HG02970 (cell line): Measurements from ENCODE around the gene PCDHAC2.

Experiments
- ATAC-seq: cut with Tn5 transposase; IDR thresholded peaks from one replicate; pipeline ENCODE4 v1.9.1; 2021; ENCODE audit warnings: mild to moderate bottlenecking, moderate library complexity, moderate number of reproducible peaks; ENCODE audit not compliant: unreplicated experiment, low FRiP score

PCDHAC2 gene, protein sequence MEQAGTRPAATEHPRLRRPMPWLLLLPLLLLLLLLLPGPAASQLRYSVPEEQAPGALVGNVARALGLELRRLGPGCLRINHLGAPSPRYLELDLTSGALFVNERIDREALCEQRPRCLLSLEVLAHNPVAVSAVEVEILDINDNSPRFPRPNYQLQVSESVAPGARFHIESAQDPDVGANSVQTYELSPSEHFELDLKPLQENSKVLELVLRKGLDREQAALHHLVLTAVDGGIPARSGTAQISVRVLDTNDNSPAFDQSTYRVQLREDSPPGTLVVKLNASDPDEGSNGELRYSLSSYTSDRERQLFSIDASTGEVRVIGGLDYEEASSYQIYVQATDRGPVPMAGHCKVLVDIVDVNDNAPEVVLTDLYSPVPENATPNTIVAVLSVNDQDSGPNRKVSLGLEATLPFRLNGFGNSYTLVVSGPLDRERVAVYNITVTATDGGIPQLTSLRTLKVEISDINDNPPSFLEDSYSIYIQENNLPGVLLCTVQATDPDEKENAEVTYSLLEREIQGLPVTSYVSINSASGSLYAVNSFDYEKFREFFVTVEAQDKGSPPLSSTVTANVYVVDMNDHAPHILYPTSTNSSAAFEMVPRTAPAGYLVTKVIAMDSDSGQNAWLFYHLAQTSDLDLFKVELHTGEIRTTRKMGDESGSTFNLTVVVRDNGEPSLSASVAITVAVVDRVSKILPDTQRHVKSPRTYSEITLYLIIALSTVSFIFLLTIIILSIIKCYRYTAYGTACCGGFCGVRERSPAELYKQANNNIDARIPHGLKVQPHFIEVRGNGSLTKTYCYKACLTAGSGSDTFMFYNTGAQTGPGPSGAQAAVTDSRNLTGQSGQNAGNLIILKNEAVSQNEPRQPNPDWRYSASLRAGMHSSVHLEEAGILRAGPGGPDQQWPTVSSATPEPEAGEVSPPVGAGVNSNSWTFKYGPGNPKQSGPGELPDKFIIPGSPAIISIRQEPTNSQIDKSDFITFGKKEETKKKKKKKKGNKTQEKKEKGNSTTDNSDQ

DNA sequence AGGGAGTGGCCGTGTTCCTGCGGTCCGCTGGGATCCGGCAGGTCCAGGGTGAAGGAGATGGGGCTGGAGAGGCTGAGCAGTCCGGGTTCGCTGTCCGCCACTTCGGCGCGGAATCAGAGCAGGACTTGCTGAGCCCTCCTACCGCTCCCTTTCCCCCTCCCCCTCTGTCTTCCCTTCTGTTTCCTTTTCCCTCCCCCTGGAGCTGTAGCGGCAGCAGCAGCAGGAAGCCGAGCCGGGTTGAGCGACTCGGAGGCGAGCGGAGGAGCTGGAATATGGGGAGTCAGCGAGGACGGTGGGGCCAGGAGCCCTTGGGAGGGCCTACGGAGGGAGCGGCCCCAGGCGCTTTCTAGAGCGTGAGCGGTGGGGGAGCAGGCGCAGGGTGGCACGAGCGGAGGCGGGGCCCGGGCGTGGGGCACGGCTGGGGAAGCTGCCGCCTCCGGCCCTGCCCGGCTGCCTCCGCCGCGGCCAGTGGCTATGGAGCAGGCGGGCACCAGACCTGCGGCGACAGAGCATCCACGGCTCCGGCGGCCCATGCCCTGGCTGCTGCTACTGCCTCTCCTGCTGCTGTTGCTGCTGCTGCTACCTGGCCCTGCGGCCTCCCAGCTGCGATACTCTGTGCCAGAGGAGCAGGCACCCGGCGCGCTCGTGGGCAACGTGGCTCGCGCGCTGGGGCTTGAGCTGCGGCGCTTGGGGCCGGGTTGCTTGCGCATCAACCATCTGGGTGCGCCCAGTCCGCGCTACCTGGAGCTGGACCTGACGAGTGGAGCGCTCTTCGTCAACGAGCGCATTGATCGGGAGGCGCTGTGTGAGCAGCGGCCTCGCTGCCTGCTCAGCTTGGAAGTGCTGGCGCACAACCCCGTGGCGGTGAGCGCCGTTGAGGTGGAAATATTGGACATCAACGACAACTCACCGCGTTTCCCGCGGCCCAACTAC is at the start of gene PCDHAC2:
TSS of gene PCDHAC2 (plus strand) at position 184 of the 933 bp plus-strand sequence. CDS start at position 475, 291 bp downstream.
- no peak for ATAC-seq

DNA sequence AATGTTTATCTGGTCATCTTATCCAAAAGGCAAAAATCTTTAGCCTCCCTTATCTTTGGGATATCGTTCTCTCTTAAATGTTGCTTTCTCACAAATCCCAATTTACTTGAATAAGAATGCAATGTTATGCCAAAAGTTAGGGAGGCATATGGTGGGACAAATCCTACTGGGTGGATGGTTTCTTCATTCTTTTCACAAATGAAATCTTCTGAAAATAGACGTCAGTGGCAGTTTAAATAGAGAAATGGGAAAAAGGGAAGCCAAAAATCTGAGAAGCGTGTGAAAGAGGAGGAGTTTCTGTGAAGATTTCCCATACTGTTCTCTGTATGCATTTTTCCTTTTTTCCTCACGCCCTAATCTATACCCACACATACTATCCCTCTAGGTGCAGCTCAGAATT is 42.7 kb upstream of the PCDHAC2 start:
- ATAC-seq: no peak

DNA sequence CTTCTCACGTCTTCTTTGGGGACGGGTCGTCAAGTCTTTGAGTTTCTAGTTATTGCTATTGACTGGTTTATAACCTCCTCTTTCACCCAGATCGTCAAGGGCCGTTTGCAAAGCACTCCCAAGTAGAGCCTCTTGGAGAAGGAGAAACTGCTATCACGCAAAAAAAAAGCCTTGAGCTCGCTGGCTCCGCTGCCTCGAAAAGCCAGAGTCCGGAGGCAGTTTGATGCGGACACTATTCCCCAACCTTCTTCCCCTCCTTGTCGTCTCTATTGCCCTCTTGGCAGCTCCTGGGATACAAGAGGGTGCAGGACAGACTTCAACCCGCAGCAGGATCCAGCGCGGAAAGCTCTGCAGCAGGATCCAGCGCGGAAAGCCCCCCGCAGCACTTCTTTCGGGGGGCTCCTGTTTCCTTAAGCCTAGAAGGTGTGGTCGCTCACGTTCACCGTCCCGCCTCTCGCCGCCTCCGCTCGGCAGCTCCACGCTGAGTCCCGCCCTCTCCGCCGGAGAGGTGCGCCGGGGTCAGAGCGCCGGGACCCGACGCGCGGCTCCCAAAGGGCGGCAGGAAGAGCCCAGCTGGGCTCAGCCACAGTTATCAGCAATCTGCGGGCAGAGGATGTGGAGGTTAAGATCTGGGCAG is 40.4 kb upstream of the PCDHAC2 start, which contains the start of gene PCDHAC1:
TSS of gene PCDHAC1 (plus strand) at position 494 of the 637 bp plus-strand sequence. CDS start 594 bp downstream, outside the sequence.
- ATAC-seq: no peak

DNA sequence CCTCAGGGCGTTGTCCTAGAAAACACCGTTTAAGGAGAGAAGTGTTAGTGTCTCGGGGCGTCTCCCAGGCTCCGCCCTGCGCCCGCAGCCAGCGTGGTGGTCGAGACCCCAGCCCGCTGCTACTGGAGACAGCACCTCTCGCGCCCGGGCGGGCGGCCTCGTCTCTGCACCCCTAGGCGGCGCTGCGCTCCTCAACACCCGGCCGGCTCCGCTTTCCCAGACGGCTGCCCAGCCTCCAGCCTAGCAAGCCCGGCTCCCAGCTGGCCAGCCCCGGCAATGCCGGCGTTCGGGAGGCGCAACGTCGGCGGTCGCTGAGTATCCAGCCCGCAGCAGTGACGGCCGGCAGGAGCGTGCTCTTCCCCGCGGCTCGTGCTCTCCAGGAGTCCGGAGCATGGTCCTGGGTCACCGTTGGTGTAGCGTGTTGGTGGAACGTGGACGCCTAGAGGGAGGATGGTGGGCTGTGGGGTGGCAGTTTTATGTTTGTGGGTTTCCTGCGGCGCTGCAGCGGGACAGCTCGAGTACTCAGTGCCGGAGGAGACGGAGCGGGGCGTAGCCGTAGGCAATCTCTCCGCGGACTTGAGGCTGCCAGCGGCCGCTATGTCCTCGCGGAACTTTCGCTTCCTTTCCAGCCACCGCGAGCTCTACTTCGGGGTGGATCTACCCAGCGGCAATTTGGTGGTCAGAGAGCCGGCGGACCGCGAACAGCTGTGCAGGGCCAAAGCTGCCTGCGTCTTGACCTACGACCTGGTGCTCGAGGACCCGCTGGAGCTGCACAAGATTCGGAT is 39.6 kb upstream of the PCDHAC2 start:
- no peak for ATAC-seq

DNA sequence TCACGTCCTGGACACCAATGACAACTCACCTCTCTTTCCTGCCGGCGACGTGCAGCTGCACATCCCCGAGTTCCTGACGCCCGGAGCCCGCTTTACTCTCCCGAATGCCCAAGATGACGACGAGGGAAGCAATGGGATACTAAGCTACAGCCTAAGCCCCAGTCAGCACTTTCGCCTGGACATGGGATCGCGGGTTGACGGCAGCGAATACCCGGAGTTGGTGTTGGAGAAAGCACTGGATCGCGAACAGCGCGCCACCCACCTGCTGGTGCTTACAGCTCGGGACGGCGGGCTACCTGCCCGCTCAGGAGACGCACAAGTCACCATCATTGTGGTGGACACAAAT is 39.1 kb upstream of the PCDHAC2 start:
- no peak for ATAC-seq

DNA sequence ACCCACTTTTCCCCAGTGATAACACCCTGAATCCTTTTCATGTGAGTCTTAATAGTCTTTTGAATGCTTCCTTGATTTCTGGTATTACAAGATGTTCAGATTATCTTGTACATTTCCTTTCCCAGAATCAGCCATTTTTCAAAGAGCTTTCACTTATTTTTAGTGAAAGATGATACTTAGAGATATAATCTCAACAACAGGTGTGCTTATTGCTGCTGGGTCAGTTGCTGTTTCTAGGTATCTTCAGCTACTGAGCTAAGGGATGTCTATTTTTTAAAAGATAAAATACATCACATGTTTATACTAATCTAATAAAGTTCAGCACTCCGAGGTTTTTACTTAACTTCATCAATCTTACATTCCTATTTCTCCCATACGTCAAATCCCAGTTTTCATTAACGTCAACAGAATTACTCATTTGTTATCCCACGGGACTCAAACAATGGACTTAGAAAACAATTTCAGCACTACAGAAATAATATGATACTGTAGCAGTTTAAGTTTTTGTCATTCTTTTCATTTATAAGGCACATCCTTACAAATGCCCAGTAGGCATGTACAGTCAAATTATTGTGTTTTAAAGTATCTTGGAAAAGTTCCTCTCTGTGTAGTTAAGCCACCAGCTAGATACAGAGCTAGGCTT is 31.2 kb upstream of the PCDHAC2 start:
- no peak for ATAC-seq

DNA sequence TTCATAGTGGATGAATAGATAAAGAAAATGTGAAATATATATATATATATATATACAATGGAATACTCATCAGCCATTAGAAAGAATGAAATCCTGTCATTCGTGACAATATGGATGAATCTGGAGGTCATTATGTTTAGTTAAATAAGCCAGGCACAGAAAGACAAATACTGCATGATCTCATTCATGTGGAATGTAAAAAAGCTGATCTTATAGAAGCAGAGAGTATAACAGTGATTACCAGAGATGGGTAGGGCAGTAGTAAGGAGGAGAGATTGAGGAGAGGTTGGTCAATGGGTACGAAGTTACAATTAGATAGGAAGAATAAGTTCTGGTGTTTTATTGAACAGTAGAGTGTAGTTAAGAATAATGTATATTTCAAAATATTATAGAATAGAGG is 19.7 kb upstream of the PCDHAC2 start:
- no peak for ATAC-seq

DNA sequence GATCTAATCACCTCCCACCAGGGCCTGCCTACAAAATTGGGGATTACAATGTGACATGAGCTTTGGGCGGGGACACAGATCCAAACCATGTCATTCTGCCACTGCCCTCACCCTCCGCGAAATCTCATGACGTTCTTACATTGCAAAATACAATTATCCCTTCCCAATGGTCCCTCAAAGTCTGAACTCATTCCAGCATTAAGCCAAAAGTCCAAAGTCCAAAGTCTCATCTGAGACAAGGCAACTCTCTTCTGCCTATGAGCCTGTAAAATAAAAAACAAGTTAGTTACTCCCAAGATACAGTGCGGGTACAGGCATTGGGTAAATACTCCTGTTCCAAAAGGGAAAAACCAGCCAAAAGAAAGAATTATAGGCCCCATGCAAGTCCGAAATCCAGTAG is 14.6 kb upstream of the PCDHAC2 start:
- ATAC-seq: no peak

DNA sequence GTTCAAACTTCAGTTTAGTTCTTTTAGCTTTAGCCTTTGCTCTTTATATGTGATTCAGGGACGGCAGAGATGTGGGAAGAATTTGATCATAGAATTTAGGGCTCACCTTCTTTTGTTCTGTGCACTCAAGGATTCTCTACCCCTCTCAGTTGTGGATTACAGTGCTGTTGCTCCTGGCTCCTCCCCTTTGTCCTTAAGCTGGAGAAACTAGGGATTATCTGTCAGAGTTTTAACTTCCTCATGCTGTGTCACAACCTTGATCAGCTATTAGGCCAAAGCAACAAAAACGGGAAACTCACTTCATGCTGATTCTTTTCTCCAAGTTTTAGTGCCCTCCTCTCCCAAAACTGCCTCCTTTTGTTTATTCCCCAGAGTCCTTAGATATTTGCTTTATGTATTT is 13.0 kb upstream of the PCDHAC2 start:
- no peak for ATAC-seq

DNA sequence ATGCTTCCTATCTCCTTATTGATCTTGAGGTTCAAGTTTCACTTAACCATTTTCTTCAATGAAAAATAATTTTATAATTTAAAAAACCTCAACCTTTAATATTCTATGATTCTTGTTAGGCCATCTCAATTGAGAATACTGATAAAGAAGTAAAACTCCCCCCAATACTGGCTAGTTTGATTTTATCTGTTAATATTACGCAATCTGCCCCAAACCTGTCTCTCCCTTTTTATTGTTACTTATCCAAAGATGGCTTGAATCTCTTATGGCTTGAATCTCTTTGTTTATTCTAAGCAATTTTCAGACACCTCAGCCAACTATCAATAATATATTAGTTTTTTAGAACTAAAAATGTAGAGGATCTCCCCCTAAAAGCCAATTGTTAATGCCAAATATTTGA is 4.1 kb upstream of the PCDHAC2 start:
- ATAC-seq: no peak

DNA sequence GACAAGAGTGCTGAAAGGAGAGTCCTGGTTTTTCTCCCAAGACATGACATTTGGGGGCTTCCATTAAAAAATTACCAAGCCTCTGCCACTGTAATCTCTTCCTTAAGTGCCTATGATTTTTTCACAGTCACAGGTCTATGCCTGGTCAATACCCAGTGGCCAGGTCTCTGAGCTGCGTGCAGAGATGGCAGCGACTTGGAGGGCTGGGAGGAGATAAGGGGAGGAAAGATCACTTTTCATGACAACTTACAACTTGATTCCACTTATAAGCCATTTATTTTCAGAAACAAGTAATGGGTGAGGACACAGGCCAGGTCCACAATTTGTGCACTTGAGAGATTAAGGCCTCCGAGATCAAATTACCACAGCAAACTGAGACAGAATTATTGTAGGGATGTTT is 1.9 kb upstream of the PCDHAC2 start:
- no peak for ATAC-seq

DNA sequence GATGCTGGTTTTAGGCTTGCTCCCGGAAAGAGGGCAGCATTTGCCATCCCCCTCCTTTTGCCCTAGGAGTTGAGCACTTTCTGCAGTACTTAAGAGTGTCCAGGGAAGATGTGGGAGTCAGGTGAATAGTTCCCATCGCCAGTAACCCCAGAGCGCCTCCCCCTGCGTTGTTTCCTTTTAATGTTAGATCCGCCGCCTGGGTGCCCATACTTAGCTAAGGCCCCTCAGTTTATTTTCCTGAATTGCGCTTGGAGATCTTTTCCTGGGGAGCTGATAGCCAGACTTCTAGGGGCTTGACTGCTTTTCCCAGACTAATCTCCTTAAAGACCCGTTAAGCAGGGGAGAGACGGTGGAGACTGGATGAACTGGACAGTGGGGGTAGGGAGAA is 377 bp upstream of the PCDHAC2 start:
- no peak for ATAC-seq

DNA sequence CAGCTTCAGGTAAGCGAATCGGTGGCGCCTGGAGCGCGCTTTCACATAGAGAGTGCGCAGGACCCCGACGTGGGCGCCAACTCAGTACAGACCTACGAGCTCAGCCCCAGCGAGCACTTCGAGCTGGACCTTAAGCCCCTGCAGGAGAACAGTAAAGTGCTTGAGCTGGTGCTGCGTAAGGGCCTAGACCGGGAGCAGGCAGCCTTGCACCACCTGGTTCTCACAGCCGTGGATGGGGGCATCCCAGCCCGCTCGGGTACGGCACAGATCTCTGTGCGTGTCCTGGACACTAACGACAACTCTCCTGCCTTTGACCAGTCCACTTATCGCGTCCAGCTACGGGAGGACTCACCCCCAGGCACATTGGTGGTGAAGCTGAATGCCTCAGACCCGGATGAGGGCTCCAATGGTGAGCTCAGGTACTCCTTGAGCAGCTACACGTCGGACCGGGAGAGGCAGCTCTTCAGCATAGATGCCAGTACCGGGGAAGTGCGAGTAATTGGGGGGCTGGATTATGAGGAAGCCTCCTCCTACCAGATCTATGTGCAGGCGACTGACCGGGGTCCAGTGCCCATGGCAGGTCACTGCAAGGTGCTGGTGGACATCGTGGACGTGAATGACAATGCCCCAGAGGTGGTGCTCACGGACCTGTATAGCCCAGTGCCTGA is 1.1 kb downstream of the PCDHAC2 start:
- ATAC-seq: no peak

DNA sequence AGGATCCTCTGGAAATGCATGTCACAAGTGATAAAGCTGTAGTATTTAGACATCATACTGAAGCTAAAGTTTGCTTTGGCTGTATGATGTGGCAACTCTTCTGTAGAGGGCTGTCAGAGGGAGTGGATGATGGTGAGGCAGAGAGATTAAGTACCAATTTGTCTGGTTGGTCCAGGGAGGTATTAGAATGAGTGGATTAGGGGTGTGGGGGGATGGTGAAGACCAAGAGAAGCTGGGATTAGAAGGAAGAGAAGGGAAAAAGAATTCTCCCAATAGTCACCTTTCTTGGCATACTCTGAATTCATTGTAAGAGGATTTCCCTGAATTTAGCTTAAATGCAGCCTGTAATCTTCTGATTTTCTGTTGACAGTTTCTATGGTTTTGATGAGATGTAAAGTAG is 3.6 kb downstream of the PCDHAC2 start:
- no peak for ATAC-seq

DNA sequence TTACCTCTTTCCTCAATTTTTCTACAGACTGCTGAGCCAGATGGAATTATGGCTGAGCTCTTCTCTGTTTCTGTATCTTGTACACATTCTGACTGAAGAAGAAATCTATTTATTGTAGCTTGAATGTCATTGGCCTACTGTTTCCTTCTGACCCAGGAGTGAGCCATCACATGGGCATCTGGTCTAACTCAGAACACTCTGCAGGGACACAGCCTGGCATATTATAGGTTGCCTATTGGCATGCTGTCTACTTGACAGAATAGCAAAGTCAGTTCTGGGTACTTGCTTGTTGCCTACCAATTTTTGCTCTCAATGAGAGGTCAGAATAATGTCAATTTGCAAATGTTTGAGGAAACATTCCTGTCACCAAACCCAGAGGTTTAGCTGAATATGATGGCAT is 7.3 kb downstream of the PCDHAC2 start:
- ATAC-seq: no peak

DNA sequence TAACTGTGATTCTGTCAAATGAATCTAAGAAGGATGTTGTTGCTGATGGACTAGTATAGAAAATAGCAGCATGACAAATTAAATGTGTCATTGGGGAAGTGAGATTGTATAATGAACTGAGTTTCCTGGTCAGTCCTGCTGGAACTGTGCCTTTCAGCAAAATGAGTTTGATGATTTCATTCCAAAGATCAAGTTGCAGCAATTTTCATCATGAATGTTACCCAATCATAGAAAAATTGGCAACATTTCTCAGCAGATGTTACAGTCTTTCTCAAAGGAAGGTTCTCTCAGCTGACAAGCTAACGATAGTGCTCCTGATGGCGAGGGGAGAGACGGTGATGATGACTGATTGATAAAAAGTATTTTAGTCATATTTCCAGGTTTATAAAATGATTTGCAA is 10.7 kb downstream of the PCDHAC2 start:
- ATAC-seq: no peak

DNA sequence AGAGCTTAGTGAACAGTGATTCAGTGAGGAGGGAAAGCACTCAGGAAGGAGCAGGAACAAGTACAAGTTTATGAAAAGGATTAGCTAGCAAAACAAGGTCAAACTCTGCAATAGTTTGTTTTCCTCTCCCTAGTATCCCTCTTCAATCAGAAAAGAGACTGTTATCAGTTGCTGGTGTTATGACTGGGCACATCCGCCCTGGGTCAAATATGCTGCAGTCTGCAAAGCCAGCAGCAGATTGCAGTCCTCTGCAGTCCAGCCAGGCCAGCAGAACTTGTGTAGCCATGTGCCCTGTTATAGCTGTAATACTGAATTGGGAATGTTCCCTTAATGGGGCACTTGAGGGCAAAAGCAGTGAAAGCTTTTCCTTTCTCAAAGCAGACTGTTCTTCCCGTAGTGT is 12.0 kb downstream of the PCDHAC2 start:
- ATAC-seq: no peak

DNA sequence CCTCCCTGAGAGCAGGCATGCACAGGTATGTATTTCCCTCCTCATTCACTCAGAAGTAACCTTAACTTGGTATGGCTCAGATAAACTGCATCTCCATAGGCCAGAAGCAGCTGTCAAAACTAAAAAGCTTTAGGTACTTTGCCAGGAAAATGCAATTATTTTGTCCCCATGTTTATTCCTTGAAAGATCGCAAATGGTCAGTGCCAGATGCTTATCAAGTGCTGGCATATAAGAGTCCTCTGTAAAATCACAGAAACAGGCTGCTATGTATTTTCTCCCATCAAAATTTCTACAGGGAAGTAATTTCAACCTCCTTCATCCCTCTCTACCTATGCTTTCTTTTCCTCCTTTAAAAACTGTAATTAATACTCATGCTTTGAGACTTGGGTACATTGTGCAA is 12.7 kb downstream of the PCDHAC2 start:
- ATAC-seq: no peak
